NCI-H446 (cell line): Measurements from ENCODE around the gene FOXD2.
"Not testable (repeated sequence)": the region's sequence is repeated elsewhere in the genome, so short reads cannot be mapped to it uniquely, and the experiment has no call there.

Source experiments
- DNase-seq, 2 experiments: peaks; one replicate each; lab custom pipeline; 2025; lab: John Stamatoyannopoulos, UW

The FOXD2 gene

GRCh38 chr1:47439819-47440598, 2.2 kb downstream of the FOXD2 start:
- DNase-seq = no peak

- no peak for DNase-seq
These were observed 2.8 kb downstream of the FOXD2 start for GRCh38 chr1:47440599-47441081.

GRCh38 chr1:47441450-47442106, 3.7 kb downstream of the FOXD2 start:
- DNase-seq = no peak

- DNase-seq = no peak
These were observed 4.4 kb downstream of the FOXD2 start for GRCh38 chr1:47442202-47442601.

- DNase-seq = no peak
These were observed 5.1 kb downstream of the FOXD2 start for GRCh38 chr1:47442842-47443529.

- no peak for DNase-seq
These were observed 5.9 kb downstream of the FOXD2 start for GRCh38 chr1:47443530-47444296.

GRCh38 chr1:47444297-47444561, 6.4 kb downstream of the FOXD2 start:
- no peak for DNase-seq

- DNase-seq = no peak
These were observed 7.0 kb downstream of the FOXD2 start for GRCh38 chr1:47444562-47445465.

GRCh38 chr1:47445823-47446550, 8.1 kb downstream of the FOXD2 start:
- no peak for DNase-seq

- no peak for DNase-seq
These were observed 10.8 kb downstream of the FOXD2 start for GRCh38 chr1:47448462-47449222.

- DNase-seq = no peak
These were observed 12.1 kb downstream of the FOXD2 start for GRCh38 chr1:47449822-47450552.

GRCh38 chr1:47450606-47451005, 12.8 kb downstream of the FOXD2 start:
- no peak for DNase-seq

GRCh38 chr1:47452426-47452825, 14.6 kb downstream of the FOXD2 start:
- DNase-seq = no peak

GRCh38 chr1:47453910-47454309, 16.1 kb downstream of the FOXD2 start:
- DNase-seq = not testable (repeated sequence)

GRCh38 chr1:47456250-47456649, 18.4 kb downstream of the FOXD2 start:
- DNase-seq = no peak

GRCh38 chr1:47457547-47457946, 19.7 kb downstream of the FOXD2 start:
- not testable (repeated sequence) for DNase-seq

- DNase-seq = no peak
These were observed 21.5 kb downstream of the FOXD2 start for GRCh38 chr1:47459253-47459788.

GRCh38 chr1:47460040-47460439, 22.2 kb downstream of the FOXD2 start:
- DNase-seq = no peak

GRCh38 chr1:47460456-47460855, 22.6 kb downstream of the FOXD2 start:
- DNase-seq = no peak
